ENCODE results near the gene TNIP3. TPM values are rescaled to one million over a fixed set of nuclear protein-coding genes. Genes with fewer than 3 reads are reported as not detected.

TNIP3 gene
- total and polyA plus RNA-seq, 2 donors (not counting 1 experiment from before 2014, with no cell fraction given), result 0.50 to 0.51 TPM

DNA sequence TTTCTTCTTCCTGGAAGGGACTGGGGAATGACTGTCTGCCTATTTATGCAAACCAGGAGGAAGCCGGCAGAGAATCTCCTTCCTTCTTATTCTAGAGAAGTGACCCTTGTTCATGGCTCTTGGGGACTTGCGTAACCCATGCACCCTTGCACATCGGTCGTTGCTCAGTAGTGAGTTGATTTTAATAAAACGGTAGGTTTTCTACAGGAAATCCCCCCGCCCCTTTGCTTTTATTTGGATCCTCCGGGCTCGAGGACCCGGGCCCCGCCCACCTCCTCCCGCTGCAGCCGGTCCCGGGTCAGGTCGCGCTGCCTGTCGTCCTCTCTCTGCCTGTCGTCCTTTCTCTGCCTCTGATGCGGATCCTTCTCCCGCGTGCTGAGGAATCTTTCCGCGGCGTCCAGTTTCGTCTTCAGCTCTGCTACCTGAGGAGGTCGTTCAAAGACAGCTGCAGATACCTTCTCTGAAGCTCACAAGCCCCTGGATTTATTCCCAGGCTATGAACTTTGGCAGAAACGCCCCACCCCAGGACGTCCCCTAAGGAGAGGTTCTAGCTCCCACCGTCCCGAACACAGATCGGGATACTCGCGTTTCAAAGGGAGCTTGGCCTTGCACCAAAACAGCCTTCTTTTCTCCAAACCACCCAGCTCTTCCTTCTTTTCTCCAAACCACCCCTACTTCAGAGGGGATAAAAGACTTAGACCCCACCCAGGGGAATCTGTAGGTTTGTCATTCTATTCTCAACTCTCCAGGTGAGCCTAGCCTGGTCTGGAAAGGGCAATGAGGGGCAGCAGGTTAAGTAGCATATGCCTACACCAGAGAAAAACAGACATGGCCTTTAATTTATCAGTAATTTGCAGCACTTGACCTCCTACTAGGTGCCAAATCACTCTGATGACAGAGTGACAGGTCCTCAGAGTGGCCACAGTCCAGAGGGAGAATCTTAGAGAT is 7.0 kb downstream of the TNIP3 start:
- DNase-seq (ENCODE audit: low read depth in 2 of 2), result peak; percentile 25 to 36
- no peak for TF ChIP-seq CTCF (conservative IDR thresholded peaks at IDR 0.05 in 1 of 2, IDR thresholded peaks at IDR 0.05 in 1 of 2; ENCODE audit: low read depth in 1 of 2, low read length in 2 of 2)
- no peak for TF ChIP-seq EZH2 (IDR thresholded peaks at IDR 0.05; ENCODE audit: low read length, missing control alignments)

DNA sequence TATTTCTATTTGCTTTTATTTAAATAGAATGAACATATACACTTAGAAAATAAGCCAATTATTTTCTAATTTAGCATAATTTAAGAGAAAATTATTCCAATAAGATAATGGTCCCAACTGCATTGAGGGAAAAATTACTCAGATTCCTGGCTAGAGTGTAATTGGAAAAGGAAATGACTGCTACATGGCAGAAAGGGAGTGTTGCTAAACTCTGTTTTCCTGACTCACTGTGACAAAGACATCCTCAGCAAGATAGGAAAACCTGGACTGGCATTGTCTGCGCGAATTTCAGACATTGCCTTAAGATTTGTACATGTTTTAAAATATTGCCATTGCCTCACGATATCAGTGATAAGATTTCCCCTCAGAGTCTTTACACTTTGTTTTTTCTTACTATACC is 8.2 kb downstream of the TNIP3 start:
- Histone ChIP-seq H3K27me3 (ENCODE audit: control insufficient read depth, insufficient read depth, low read length) (no peaks in the 10 kb centered on the region), H3K79me2 (ENCODE audit: control insufficient read depth, insufficient read depth, low read length) (no peaks in the 10 kb centered on the region), H3K4me3 (replicated peaks in 1 of 4; ENCODE audit: control extremely low read depth in 1 of 4, insufficient read depth in 1 of 4, low read depth in 3 of 4, low read length in 4 of 4) (peak overlapping the region in 3 of 4 experiments; percentile 59 to 80 (median 63)), H3K9me3 (ENCODE audit: control insufficient read depth, insufficient read depth, low read depth, low read length) (no peaks in the 10 kb centered on the region), H3K27ac (ENCODE audit: insufficient read depth, low read length) (peak overlapping the region; percentile 2), H3K9ac (ENCODE audit: insufficient read depth, low read length) (no peak overlapping the region), H3K4me2 (ENCODE audit: extremely low read depth, insufficient read depth, low read length) (peak overlapping the region; percentile 86), H2AFZ (ENCODE audit: low read length) (peak overlapping the region; percentile 20), H3K4me1 (ENCODE audit: control insufficient read depth, extremely low read depth, insufficient read depth, low read length) (no peaks in the 10 kb centered on the region), H3K36me3 (ENCODE audit: control insufficient read depth, insufficient read depth, low read length) (no peaks in the 10 kb centered on the region), H4K20me1 (ENCODE audit: control insufficient read depth, extremely low read depth, insufficient read depth, low read length) (no peaks in the 10 kb centered on the region)
- DNase-seq (ENCODE audit: low read depth in 2 of 2), result peak; percentile 85 to 92
- TF ChIP-seq EZH2 (IDR thresholded peaks at IDR 0.05; ENCODE audit: low read length, missing control alignments), result no peak
- TF ChIP-seq CTCF (conservative IDR thresholded peaks at IDR 0.05 in 1 of 2, IDR thresholded peaks at IDR 0.05 in 1 of 2; ENCODE audit: low read depth in 1 of 2, low read length in 2 of 2), result no peak

More for the DNA sequence above, 7.0 kb downstream of the TNIP3 start:
- Histone ChIP-seq H3K9me3 (ENCODE audit: control insufficient read depth, insufficient read depth, low read depth, low read length) (no peaks in the 10 kb centered on the region), H2AFZ (ENCODE audit: low read length) (peak overlapping the region; percentile 83), H3K9ac (ENCODE audit: insufficient read depth, low read length) (peak overlapping the region; percentile 13), H3K4me1 (ENCODE audit: control insufficient read depth, extremely low read depth, insufficient read depth, low read length) (no peaks in the 10 kb centered on the region), H3K27ac (ENCODE audit: insufficient read depth, low read length) (no peak overlapping the region), H3K4me3 (replicated peaks in 1 of 4; ENCODE audit: control extremely low read depth in 1 of 4, insufficient read depth in 1 of 4, low read depth in 3 of 4, low read length in 4 of 4) (peak overlapping the region; percentile 59 to 80 (median 64)), H3K4me2 (ENCODE audit: extremely low read depth, insufficient read depth, low read length) (peak overlapping the region; percentile 86), H3K27me3 (ENCODE audit: control insufficient read depth, insufficient read depth, low read length) (no peaks in the 10 kb centered on the region), H3K36me3 (ENCODE audit: control insufficient read depth, insufficient read depth, low read length) (no peaks in the 10 kb centered on the region), H3K79me2 (ENCODE audit: control insufficient read depth, insufficient read depth, low read length) (no peaks in the 10 kb centered on the region), H4K20me1 (ENCODE audit: control insufficient read depth, extremely low read depth, insufficient read depth, low read length) (no peaks in the 10 kb centered on the region)

- Histone ChIP-seq H3K9me3 (ENCODE audit: control insufficient read depth, insufficient read depth, low read depth, low read length) (no peaks in the 10 kb centered on the region), H3K27ac (ENCODE audit: insufficient read depth, low read length) (no peak overlapping the region), H4K20me1 (ENCODE audit: control insufficient read depth, extremely low read depth, insufficient read depth, low read length) (no peaks in the 10 kb centered on the region), H3K27me3 (ENCODE audit: control insufficient read depth, insufficient read depth, low read length) (no peaks in the 10 kb centered on the region), H3K9ac (ENCODE audit: insufficient read depth, low read length) (no peak overlapping the region), H3K36me3 (ENCODE audit: control insufficient read depth, insufficient read depth, low read length) (no peaks in the 10 kb centered on the region), H3K4me1 (ENCODE audit: control insufficient read depth, extremely low read depth, insufficient read depth, low read length) (no peaks in the 10 kb centered on the region), H3K4me2 (ENCODE audit: extremely low read depth, insufficient read depth, low read length) (no peak overlapping the region), H3K79me2 (ENCODE audit: control insufficient read depth, insufficient read depth, low read length) (no peaks in the 10 kb centered on the region), H2AFZ (ENCODE audit: low read length) (no peak overlapping the region), H3K4me3 (replicated peaks in 1 of 4; ENCODE audit: control extremely low read depth in 1 of 4, insufficient read depth in 1 of 4, low read depth in 3 of 4, low read length in 4 of 4) (no peak overlapping the region)
- DNase-seq (ENCODE audit: low read depth in 2 of 2), result no peak
- TF ChIP-seq EZH2 (IDR thresholded peaks at IDR 0.05; ENCODE audit: low read length, missing control alignments) (no peak), CTCF (conservative IDR thresholded peaks at IDR 0.05 in 1 of 2, IDR thresholded peaks at IDR 0.05 in 1 of 2; ENCODE audit: low read depth in 1 of 2, low read length in 2 of 2) (no peak)
Observed at GRCh38 chr4:121154103-121154515, 10.0 kb downstream of the TNIP3 start.
